HEK293T (cell line): ENCODE data around the gene OSMR.
A peak's percentile ranks its signal among the peaks of the same experiment; 100 is the strongest.

Experiments
- CTCF ChIA-PET: fragments of 350-600 bp; formaldehyde crosslinking; extraction: SDS; loops from one replicate; lab custom pipeline; 2021; ENCODE audit warnings: antibody characterized with exemption, inconsistent platforms; lab: Yijun Ruan, JAX
- POLR2A ChIA-PET: fragments of 350-600 bp; formaldehyde crosslinking; extraction: SDS; loops from one replicate; lab custom pipeline; 2020; ENCODE audit warnings: antibody characterized with exemption, inconsistent platforms; lab: Yijun Ruan, JAX
- DNase-seq: peaks from one replicate; pipeline ENCODE4 v3.0.0; 2012; ENCODE audit warnings: mixed read lengths; ENCODE audit errors: extremely low spot score
- ARNT ChIP-seq: fragments of 450-650 bp; IDR thresholded peaks from 2 replicates; pipeline ENCODE4 v1.6.1; 2017; ENCODE audit warnings: mild to moderate bottlenecking
- BHLHE40 ChIP-seq: fragments of 450-650 bp; IDR thresholded peaks from 2 replicates; pipeline ENCODE4 v1.6.1; 2016; ENCODE audit warnings: mild to moderate bottlenecking, moderate library complexity, borderline replicate concordance
- CTBP1 ChIP-seq: fragments of 450-650 bp; IDR thresholded peaks from 2 replicates; pipeline ENCODE4 v1.6.1; 2016; ENCODE audit warnings: borderline replicate concordance
- ELF4 ChIP-seq: fragments of 450-650 bp; IDR thresholded peaks from 2 replicates; pipeline ENCODE4 v1.6.1; 2017; ENCODE audit warnings: antibody characterized with exemption
- FOXA1 ChIP-seq: fragments of 450-650 bp; IDR thresholded peaks from 2 replicates; pipeline ENCODE4 v1.6.1; 2016; ENCODE audit warnings: mild to moderate bottlenecking
- FOXK2 ChIP-seq: fragments of 450-650 bp; IDR thresholded peaks from 2 replicates; pipeline ENCODE4 v1.6.1; 2016; ENCODE audit warnings: mild to moderate bottlenecking
- FOXM1 ChIP-seq: fragments of 450-650 bp; IDR thresholded peaks from 2 replicates; pipeline ENCODE4 v1.6.1; 2017; ENCODE audit warnings: mild to moderate bottlenecking, borderline replicate concordance
- HDGF ChIP-seq: fragments of 450-650 bp; IDR thresholded peaks from 2 replicates; pipeline ENCODE4 v1.6.1; 2017; ENCODE audit warnings: antibody characterized with exemption, borderline replicate concordance
- L3MBTL2 ChIP-seq: fragments of 450-650 bp; conservative IDR thresholded peaks from 2 replicates; pipeline ENCODE4 v1.6.1; 2016; ENCODE audit warnings: mild to moderate bottlenecking
- LEF1 ChIP-seq: fragments of 450-650 bp; IDR thresholded peaks from 2 replicates; pipeline ENCODE4 v1.6.1; 2017; ENCODE audit warnings: mild to moderate bottlenecking, borderline replicate concordance
- NFRKB ChIP-seq: fragments of 450-650 bp; IDR thresholded peaks from 2 replicates; pipeline ENCODE4 v1.6.1; 2016; ENCODE audit warnings: mild to moderate bottlenecking, moderate library complexity
- PKNOX1 ChIP-seq: fragments of 450-650 bp; IDR thresholded peaks from 2 replicates; pipeline ENCODE4 v1.6.1; 2016
- SP1 ChIP-seq: fragments of 450-650 bp; IDR thresholded peaks from 2 replicates; pipeline ENCODE4 v1.6.1; 2017
- SUZ12 ChIP-seq: fragments of 450-650 bp; IDR thresholded peaks from 2 replicates; pipeline ENCODE4 v1.6.1; 2016; ENCODE audit warnings: mild to moderate bottlenecking
- TARDBP ChIP-seq: fragments of 450-650 bp; IDR thresholded peaks from 2 replicates; pipeline ENCODE4 v1.6.1; 2016
- ZNF384 ChIP-seq: fragments of 450-650 bp; IDR thresholded peaks from 2 replicates; pipeline ENCODE4 v1.6.1; 2016

The OSMR gene

GRCh38 chr5:38802125-38802524, 43.7 kb upstream of the OSMR start:
- ChIA-PET CTCF (interaction anchor here (1.2 kb wide), 1 partner anchor 420 kb away, joined by 4 read pairs; no protein-coding TSS in a partner anchor), POLR2A (no interaction called here)
- TF ChIP-seq FOXK2, result no peak
- TF ChIP-seq FOXA1, result no peak
- TF ChIP-seq SUZ12, result no peak
- TF ChIP-seq SP1, result no peak
- no peak for TF ChIP-seq ARNT
- TF ChIP-seq LEF1, result no peak
- TF ChIP-seq TARDBP, result no peak
- no peak for TF ChIP-seq PKNOX1
- no peak for TF ChIP-seq ELF4
- no peak for TF ChIP-seq NFRKB
- TF ChIP-seq FOXM1, result no peak
- no peak for TF ChIP-seq ZNF384
- TF ChIP-seq L3MBTL2, result no peak
- DNase-seq, result no peak

DNA sequence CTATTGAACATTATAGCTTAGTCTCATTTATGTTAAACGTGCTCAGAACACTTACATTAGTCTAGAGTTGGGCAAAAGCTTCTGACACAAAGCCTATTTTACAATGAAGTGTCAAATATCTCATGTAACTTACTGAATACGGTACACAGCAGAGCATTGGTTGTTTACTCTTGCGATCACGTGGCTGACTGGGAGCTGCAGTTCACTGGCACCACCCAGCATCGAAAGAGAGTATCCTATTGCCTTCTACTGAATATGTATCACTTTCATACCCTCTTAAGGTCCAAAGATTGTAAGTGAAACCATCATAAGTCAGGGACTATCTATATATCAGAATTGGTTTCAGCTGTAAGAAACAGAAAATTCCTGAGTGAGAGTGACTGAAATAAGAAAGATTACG, 42.6 kb upstream of the OSMR start:
- DNase-seq, result no peak
- no peak for TF ChIP-seq SUZ12
- no peak for TF ChIP-seq CTBP1
- TF ChIP-seq ELF4, result no peak
- no peak for TF ChIP-seq SP1
- no peak for TF ChIP-seq ARNT
- no peak for TF ChIP-seq L3MBTL2
- TF ChIP-seq LEF1, result no peak
- POLR2A ChIA-PET, result interaction anchor here (1.5 kb wide), 1 partner anchor 143 kb away, joined by 3 read pairs; no protein-coding TSS in a partner anchor
- CTCF ChIA-PET, result interaction anchor here (1.0 to 1.6 kb wide), 2 partner anchors 361 to 383 kb away, joined by 3 to 4 read pairs; no protein-coding TSS in a partner anchor

- TF ChIP-seq ELF4, result no peak
- TF ChIP-seq NFRKB, result no peak
- no peak for TF ChIP-seq ARNT
- no peak for TF ChIP-seq LEF1
- no peak for TF ChIP-seq SUZ12
- no peak for TF ChIP-seq HDGF
- ChIA-PET CTCF (interaction anchor here (1.3 to 5.1 kb wide), 2 partner anchors 122 to 364 kb away, joined by 3 to 77 read pairs; no protein-coding TSS in a partner anchor), POLR2A (no interaction called here)
- DNase-seq, result no peak
These were observed 39.0 kb upstream of the OSMR start for GRCh38 chr5:38806775-38807258.

DNA sequence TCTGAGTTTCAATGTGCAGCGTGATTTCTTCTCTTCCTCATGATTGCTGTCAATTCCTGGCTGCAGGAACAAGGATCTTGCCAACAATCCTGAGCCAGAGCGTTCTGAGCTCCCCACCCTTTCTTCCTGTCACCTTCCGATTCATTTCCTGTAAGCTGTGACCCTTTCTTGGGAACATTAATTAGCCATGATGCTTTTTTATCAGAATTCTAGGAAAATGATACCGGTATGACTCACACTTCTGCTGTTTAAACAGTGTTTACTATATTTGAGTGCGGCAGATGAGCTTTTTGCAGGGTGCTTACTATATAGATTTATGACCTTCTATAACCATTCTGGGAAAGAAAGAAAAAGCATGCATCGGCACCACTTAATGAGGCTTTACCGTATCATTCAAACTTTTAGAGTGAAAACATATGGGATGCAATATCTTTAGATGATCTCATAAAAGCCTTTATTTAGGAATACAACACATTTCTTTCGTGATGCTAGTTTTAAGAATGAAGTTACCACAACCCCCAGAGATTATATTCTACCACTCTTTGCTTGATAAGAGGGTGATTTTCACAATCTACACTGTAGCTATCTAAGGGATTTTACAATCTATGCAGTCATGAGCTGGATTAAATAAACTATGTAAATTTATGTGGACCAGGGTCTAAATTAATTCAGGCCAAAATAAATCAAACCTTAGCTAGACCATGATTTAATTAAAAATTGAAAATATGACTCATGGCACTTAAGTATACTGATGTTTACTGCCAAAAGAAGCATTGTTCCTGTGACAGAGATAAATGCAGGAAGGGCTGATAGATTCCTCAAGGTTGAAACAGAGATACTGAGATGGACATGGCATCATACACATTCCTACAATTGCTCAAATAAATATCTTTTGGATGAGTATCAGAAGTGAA, 38.0 kb upstream of the OSMR start:
- TF ChIP-seq TARDBP, result no peak
- TF ChIP-seq FOXA1, result no peak
- no peak for TF ChIP-seq HDGF
- no peak for TF ChIP-seq PKNOX1
- TF ChIP-seq SUZ12, result no peak
- TF ChIP-seq ZNF384, result no peak
- no peak for TF ChIP-seq FOXK2
- TF ChIP-seq FOXM1, result no peak
- no peak for TF ChIP-seq ARNT
- no peak for TF ChIP-seq L3MBTL2
- no peak for TF ChIP-seq NFRKB
- no peak for TF ChIP-seq ELF4
- TF ChIP-seq SP1, result no peak
- no peak for TF ChIP-seq CTBP1
- no peak for TF ChIP-seq BHLHE40
- DNase-seq, result no peak
- ChIA-PET POLR2A (interaction anchor here (0.6 kb wide), 1 partner anchor 206 kb away, joined by 3 read pairs; no protein-coding TSS in a partner anchor), CTCF (interaction anchor here (0.5 to 5.1 kb wide), 9 partner anchors 11 to 558 kb away, joined by 3 to 77 read pairs (median 3); no protein-coding TSS in a partner anchor)

DNA sequence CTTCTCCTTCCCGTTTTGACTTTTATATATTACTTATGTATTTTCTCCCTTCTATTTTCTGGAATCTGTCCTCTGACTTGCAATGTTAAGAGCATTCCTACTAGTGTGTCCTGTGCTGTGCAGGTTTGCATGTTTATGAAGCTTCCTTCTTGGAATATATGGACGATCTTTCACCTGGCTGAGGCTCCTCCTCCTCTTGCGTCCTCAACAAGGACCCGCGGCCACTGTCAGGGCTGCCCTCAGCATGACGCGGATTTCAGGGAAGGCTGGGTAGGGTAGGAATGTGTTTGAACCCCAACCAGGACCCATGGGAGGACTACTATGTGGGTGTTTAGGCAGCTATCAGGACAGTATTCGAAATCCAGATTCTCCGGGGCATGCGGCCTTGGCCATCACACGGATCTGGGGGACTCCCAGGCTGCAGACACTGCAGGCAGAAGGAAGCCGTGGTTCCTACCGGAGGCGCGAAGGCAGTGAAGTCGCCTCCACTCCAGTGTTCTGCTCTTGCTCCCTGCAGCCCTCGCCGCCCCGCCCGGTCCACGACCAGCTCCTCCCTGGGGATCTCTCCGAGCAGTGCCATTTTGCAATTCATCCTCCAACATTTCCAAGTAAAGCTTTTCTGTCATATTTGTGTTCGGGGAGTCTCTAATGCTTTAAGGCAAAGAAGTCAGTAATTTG, 37.0 kb upstream of the OSMR start:
- no peak for TF ChIP-seq BHLHE40
- TF ChIP-seq ARNT, result no peak
- no peak for TF ChIP-seq ZNF384
- TF ChIP-seq NFRKB, result no peak
- no peak for TF ChIP-seq HDGF
- no peak for TF ChIP-seq TARDBP
- ChIA-PET CTCF (interaction anchor here (0.6 to 5.1 kb wide), 11 partner anchors 12 to 388 kb away, joined by 3 to 77 read pairs (median 5); no protein-coding TSS in a partner anchor), POLR2A (no interaction called here)
- no peak for DNase-seq

DNA sequence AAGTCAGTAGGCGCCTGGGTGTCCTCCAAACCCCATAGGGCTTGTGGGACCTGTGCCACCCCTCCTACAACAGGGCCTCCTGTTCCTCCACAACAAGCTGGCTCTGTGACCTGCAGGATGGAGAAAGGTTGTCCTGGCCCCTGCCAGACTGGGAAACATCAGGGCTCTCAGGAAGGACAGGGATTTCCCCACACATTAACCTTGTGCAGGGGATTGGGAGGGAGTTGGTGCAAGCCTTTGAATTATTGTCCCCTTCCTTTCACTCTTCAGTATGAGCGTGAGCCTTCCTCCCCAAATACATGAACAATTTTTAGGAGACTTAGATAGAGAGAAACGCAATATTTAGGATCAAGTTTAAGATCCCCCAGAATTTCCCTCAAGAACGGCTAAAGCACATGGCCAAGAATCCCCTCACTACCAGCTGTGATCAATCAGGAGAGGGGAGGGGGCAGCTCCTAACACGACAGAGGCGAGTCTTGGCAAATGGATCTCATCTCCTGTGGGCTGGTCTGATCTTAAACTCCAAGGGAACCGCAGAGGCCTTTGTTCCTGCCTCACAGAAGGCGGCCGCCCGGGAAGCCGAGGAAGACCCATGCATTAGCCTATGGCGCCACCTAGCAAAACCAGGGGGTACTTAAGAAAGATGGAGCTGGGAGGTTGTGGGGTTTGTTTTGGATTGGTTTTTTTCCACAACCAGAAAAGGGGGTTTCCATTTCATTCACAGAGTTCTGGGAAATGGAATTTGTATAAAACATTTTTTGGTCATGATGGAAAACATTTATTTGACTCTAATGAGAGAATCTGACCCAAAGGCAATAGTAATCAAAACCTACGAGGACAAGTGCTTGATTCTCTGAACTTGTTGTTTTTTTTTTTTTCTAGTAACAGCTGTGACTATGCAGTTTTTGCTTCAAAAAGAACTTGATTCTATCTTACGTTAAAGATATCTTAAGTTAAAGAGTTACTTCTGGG, 36.1 kb upstream of the OSMR start:
- ChIA-PET CTCF (interaction anchor here (0.6 to 5.1 kb wide), 17 partner anchors 9 to 544 kb away, joined by 3 to 77 read pairs (median 5); partner anchors contain the start of gene OSMR), POLR2A (no interaction called here)
- DNase-seq, result peak; percentile 77
- TF ChIP-seq HDGF (no peak), NFRKB (no peak), FOXM1 (no peak), FOXK2 (no peak), BHLHE40 (no peak), FOXA1 (no peak), ELF4 (no peak), PKNOX1 (no peak), CTBP1 (no peak)
